NCI-H1105 treated with DMSO at 0.1 percent for 48 hours (cell line): ENCODE data around the gene CDC42.
A peak's percentile ranks its signal among the peaks of the same experiment; 100 is the strongest.

Experiments used
- DNase-seq: peaks from one replicate; lab custom pipeline; 2025; lab: John Stamatoyannopoulos, UW

CDC42 gene

GRCh38 chr1:22128392-22128791 lies 75.9 kb downstream of the CDC42 start:
- DNase-seq = no peak

GRCh38 chr1:22129501-22130117 lies 77.1 kb downstream of the CDC42 start:
- DNase-seq = no peak

- DNase-seq = no peak
Observed at GRCh38 chr1:22131062-22131461, 78.6 kb downstream of the CDC42 start.

GRCh38 chr1:22131875-22132486 lies 79.5 kb downstream of the CDC42 start:
- DNase-seq = peak; percentile 58

- DNase-seq = no peak
Observed at GRCh38 chr1:22132517-22133235, 80.2 kb downstream of the CDC42 start.

- DNase-seq = no peak
Observed at GRCh38 chr1:22133247-22133930, 80.9 kb downstream of the CDC42 start.

GRCh38 chr1:22133931-22134324 lies 81.4 kb downstream of the CDC42 start:
- no peak for DNase-seq

GRCh38 chr1:22137004-22137720 lies 84.7 kb downstream of the CDC42 start:
- no peak for DNase-seq

- peak; percentile 64 for DNase-seq
Observed at GRCh38 chr1:22139066-22139594, 86.6 kb downstream of the CDC42 start.

- DNase-seq = no peak
Observed at GRCh38 chr1:22139817-22140216, 87.3 kb downstream of the CDC42 start.
